ENCODE measurements around the gene TMEM229B. TPM values are rescaled to one million over a fixed set of nuclear protein-coding genes. Genes with fewer than 3 reads are reported as not detected.

The TMEM229B gene
- total RNA-seq, 2 experiments from 2014 or later: 3.9 to 11.7 TPM

DNA sequence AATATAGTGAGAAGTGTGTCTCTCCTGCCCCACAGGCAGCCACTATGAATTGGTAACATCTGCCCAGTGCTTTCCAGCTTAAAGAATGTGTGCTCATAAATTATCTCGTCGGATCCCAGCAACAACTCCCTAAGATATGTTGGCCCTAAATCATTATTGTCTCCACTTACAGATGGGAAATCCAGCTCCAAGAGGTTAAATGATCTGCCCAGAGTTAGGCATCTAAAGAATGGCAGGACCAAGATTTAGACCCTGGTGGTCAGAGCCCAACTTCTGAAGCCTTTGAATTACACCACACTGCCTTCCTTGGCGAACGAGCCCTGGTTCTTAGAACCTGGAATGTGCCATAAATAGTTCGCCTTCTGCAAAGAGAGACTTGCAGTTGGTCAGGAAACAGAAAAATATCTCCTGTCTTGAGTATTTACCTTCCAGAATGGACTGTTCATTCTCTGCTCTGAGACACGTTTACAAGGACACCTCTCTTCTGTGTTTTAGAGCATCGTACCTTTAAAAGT lies 56.4 kb downstream of the TMEM229B start:
- Histone ChIP-seq H3K4me2 (ENCODE audit: low read length) (no peak overlapping the region), H3K79me2 (ENCODE audit: insufficient read depth, low read depth, low read length) (no peaks in the 10 kb centered on the region), H3K9me2 (ENCODE audit: insufficient read depth, low read length) (no peaks in the 10 kb centered on the region), H2AFZ (ENCODE audit: low read length) (no peak overlapping the region), H3K9me3 (ENCODE audit: low read length) (no peaks in the 10 kb centered on the region), H3K4me3 (ENCODE audit: low read depth, low read length, poor library complexity, severe bottlenecking) (no peak overlapping the region), H4K20me1 (ENCODE audit: insufficient read depth, low read length) (no peaks in the 10 kb centered on the region), H3K27ac (ENCODE audit: low read depth, low read length, poor library complexity, severe bottlenecking) (no peak overlapping the region), H3K4me1 (ENCODE audit: insufficient read depth, low read length, poor library complexity, severe bottlenecking) (no peaks in the 10 kb centered on the region), H3K36me3 (ENCODE audit: insufficient read depth, low read length) (no peaks in the 10 kb centered on the region)
- CTCF ChIA-PET (ENCODE audit: unreplicated experiment): no interaction called here
- no TSS peak for BruUV-seq (replicated peaks)
- DNase-seq (ENCODE audit: low spot score): no peak
- TF ChIP-seq EZH2phosphoT487 (IDR thresholded peaks at IDR 0.05; ENCODE audit: borderline replicate concordance, low read depth, low read length): no peak
- TF ChIP-seq, protein P1, sequence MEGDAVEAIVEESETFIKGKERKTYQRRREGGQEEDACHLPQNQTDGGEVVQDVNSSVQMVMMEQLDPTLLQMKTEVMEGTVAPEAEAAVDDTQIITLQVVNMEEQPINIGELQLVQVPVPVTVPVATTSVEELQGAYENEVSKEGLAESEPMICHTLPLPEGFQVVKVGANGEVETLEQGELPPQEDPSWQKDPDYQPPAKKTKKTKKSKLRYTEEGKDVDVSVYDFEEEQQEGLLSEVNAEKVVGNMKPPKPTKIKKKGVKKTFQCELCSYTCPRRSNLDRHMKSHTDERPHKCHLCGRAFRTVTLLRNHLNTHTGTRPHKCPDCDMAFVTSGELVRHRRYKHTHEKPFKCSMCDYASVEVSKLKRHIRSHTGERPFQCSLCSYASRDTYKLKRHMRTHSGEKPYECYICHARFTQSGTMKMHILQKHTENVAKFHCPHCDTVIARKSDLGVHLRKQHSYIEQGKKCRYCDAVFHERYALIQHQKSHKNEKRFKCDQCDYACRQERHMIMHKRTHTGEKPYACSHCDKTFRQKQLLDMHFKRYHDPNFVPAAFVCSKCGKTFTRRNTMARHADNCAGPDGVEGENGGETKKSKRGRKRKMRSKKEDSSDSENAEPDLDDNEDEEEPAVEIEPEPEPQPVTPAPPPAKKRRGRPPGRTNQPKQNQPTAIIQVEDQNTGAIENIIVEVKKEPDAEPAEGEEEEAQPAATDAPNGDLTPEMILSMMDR (conservative IDR thresholded peaks at IDR 0.05; ENCODE audit: low read length): no peak
- POLR2A ChIA-PET: interaction anchor here (1.0 kb wide), 1 partner anchor 15 kb away, joined by 3 read pairs; no protein-coding TSS in a partner anchor
- intact Hi-C loops (cut with micrococcal nuclease; ENCODE audit: unreplicated experiment): no loop called here

DNA sequence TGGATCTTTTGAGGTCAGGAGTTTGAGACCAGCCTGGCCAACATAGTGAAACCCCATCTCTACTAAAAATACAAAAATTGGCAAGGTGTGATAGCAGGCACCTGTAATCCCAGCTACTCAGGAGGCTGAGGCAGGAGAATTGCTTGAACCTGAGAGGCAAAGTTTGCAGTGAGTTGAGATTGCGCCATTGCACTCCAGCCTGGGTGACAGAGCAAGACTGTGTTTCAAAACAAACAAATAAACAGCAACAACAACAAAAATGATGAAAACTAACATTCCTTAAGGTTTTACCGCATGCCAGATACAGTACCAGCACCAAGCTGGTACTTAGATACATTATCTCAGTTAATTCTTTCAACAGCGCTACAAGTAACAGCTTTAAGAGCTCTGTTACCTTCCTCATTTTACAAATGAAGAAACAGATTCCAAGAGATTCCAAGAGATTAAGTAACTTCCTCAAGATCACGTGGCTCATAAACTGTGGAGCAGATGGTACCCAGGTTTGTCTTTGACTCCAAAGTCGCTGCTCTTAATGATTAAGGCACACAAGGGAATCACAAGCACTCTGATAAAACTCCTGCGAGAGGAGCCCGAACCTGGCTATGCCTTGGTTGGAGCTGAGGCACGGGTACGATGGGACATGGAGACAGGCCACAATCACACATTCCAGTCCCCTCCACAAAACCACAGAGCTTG lies 58.9 kb downstream of the TMEM229B start:
- CTCF ChIA-PET (ENCODE audit: unreplicated experiment): interaction anchor here (1.7 kb wide), 1 partner anchor 142 kb away, joined by 5 read pairs; no protein-coding TSS in a partner anchor
- DNase-seq (ENCODE audit: low spot score): no peak

More for the DNA sequence above, 58.9 kb downstream of the TMEM229B start:
- BruUV-seq (replicated peaks): no TSS peak
- Histone ChIP-seq H3K4me2 (ENCODE audit: low read length) (no peak overlapping the region), H2AFZ (ENCODE audit: low read length) (no peak overlapping the region), H3K79me2 (ENCODE audit: insufficient read depth, low read depth, low read length) (no peaks in the 10 kb centered on the region), H3K36me3 (ENCODE audit: insufficient read depth, low read length) (no peaks in the 10 kb centered on the region), H3K27ac (ENCODE audit: low read depth, low read length, poor library complexity, severe bottlenecking) (no peak overlapping the region), H3K4me3 (ENCODE audit: low read depth, low read length, poor library complexity, severe bottlenecking) (no peak overlapping the region), H3K9me3 (ENCODE audit: low read length) (no peaks in the 10 kb centered on the region), H3K9me2 (ENCODE audit: insufficient read depth, low read length) (no peaks in the 10 kb centered on the region), H4K20me1 (ENCODE audit: insufficient read depth, low read length) (no peaks in the 10 kb centered on the region), H3K4me1 (ENCODE audit: insufficient read depth, low read length, poor library complexity, severe bottlenecking) (no peaks in the 10 kb centered on the region)
- TF ChIP-seq, protein P1 (conservative IDR thresholded peaks at IDR 0.05; ENCODE audit: low read length): no peak
- no peak for TF ChIP-seq EZH2phosphoT487 (IDR thresholded peaks at IDR 0.05; ENCODE audit: borderline replicate concordance, low read depth, low read length)
- POLR2A ChIA-PET: interaction anchor here (1.1 kb wide), 1 partner anchor 84 kb away, joined by 6 read pairs; no protein-coding TSS in a partner anchor
- intact Hi-C loops (cut with micrococcal nuclease; ENCODE audit: unreplicated experiment): loop anchor here (10.0 kb wide), 1 partner anchor 265 kb away; no protein-coding TSS in a partner anchor

All from OCI-LY7 (cell line).